ENCODE data around the gene FRMD8. TPM values are rescaled to one million over a fixed set of nuclear protein-coding genes. Genes with fewer than 3 reads are reported as not detected.

Gene FRMD8
- total RNA-seq, 1 experiment from 2014 or later, result 22.7 TPM

DNA sequence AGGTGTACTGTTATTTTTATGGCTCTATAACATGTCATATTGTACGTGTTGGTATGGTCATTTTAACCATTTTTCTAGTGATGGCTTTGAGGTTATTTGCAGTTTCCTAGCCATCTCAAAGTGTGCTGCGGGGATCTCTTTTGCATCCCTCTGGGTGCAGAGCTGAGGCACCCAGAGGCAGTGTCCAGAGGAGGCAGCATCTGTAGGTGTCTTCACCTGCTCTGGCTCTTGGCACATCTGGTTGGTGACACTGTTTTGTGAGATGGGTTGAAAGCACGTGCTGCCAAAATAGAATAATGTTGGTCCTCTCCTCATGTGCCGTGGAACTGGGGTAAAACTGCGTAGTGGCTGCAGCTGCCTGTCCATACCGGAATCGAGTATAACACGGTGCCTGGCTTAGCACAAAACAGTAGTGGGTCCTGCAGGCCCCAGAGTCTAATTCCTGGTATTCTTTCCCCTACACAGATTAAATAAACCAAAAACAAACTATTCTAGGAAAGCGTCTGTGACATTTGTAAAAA, 49.0 kb downstream of the FRMD8 start:
- Histone ChIP-seq H4K5ac (ENCODE audit: insufficient read length, low read depth, low read length) (no peak overlapping the region), H3K79me2 (ENCODE audit: insufficient read depth, low read length) (no peaks in the 10 kb centered on the region; the same call in 1 of the 2 replicates), H2BK12ac (ENCODE audit: insufficient read length, low read depth, low read length) (no peak overlapping the region), H3K56ac (ENCODE audit: insufficient read length, low read depth, low read length) (no peak overlapping the region), H2BK5ac (ENCODE audit: insufficient read length, low read length) (no peak overlapping the region), H3K9me3 (ENCODE audit: control insufficient read depth, low read depth, low read length) (no peaks in the 10 kb centered on the region), H2BK15ac (ENCODE audit: low read depth, low read length) (no peak overlapping the region), H2BK20ac (ENCODE audit: low read depth, low read length, poor library complexity, severe bottlenecking) (no peak overlapping the region), H3K23me2 (ENCODE audit: insufficient read length, low read depth, low read length, poor library complexity, severe bottlenecking) (no peaks in the 10 kb centered on the region), H2AK5ac (ENCODE audit: insufficient read length, low read length) (no peak overlapping the region), H3K18ac (ENCODE audit: insufficient read length, low read depth, low read length) (no peak overlapping the region), H3K79me1 (ENCODE audit: insufficient read depth, low read depth, low read length, poor library complexity, severe bottlenecking) (no peaks in the 10 kb centered on the region), H3K4ac (ENCODE audit: low read depth, low read length) (no peak overlapping the region), H4K20me1 (ENCODE audit: control insufficient read depth, insufficient read depth, insufficient read length) (no peaks in the 10 kb centered on the region), H4K91ac (ENCODE audit: insufficient read length, low read depth, low read length) (no peak overlapping the region), H4K8ac (replicated peaks; ENCODE audit: insufficient read length, low read depth, low read length) (no peak overlapping the region), H3K23ac (ENCODE audit: insufficient read length, low read depth, low read length) (no peak overlapping the region), H3K27ac (ENCODE audit: insufficient read length, low read depth, low read length) (no peak overlapping the region), H3T11ph (ENCODE audit: low read length) (no peak overlapping the region), H2BK120ac (ENCODE audit: low read depth, low read length, poor library complexity, severe bottlenecking) (no peak overlapping the region), H2AFZ (ENCODE audit: low read length) (no peak overlapping the region), H3K4me2 (ENCODE audit: insufficient read depth, insufficient read length, low read length) (no peak overlapping the region), H3K4me1 (ENCODE audit: insufficient read depth, low read length) (0 out of 2 replicates have a peak, but pooled peaks cover 1% of the 10 kb centered on the region), H3K9ac (ENCODE audit: extremely low read depth, insufficient read length, low read length) (no peak overlapping the region), H3K14ac (ENCODE audit: insufficient read depth, low read length) (no peak overlapping the region), H3K27me3 (ENCODE audit: insufficient read depth, low read length) (no peaks in the 10 kb centered on the region)
- Mint-ChIP-seq H3K9me3 (no peaks in the 10 kb centered on the region), H3K27ac (no peak overlapping the region), H3K36me3 (ENCODE audit: insufficient read depth in 1 of 3, low read depth in 3 of 3) (no peaks in the 10 kb centered on the region), H3K4me3 (no peak overlapping the region), H3K4me1 (no peaks in the 10 kb centered on the region), H3K27me3 (ENCODE audit: low read depth) (no peaks in the 10 kb centered on the region)
- TF ChIP-seq, protein P1, sequence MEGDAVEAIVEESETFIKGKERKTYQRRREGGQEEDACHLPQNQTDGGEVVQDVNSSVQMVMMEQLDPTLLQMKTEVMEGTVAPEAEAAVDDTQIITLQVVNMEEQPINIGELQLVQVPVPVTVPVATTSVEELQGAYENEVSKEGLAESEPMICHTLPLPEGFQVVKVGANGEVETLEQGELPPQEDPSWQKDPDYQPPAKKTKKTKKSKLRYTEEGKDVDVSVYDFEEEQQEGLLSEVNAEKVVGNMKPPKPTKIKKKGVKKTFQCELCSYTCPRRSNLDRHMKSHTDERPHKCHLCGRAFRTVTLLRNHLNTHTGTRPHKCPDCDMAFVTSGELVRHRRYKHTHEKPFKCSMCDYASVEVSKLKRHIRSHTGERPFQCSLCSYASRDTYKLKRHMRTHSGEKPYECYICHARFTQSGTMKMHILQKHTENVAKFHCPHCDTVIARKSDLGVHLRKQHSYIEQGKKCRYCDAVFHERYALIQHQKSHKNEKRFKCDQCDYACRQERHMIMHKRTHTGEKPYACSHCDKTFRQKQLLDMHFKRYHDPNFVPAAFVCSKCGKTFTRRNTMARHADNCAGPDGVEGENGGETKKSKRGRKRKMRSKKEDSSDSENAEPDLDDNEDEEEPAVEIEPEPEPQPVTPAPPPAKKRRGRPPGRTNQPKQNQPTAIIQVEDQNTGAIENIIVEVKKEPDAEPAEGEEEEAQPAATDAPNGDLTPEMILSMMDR (conservative IDR thresholded peaks at IDR 0.05), result no peak
- DNase-seq, result no peak
- no CpG with 5 or more reads among the region's 9 CpGs for WGBS (ENCODE audit: extremely low coverage, insufficient read length, low lambda C conversion rate)

Data from H9 (cell line).